ENCODE measurements around the gene NAA80. TPM values are rescaled to one million over a fixed set of nuclear protein-coding genes. Genes with fewer than 3 reads are reported as not detected.

The NAA80 gene, protein sequence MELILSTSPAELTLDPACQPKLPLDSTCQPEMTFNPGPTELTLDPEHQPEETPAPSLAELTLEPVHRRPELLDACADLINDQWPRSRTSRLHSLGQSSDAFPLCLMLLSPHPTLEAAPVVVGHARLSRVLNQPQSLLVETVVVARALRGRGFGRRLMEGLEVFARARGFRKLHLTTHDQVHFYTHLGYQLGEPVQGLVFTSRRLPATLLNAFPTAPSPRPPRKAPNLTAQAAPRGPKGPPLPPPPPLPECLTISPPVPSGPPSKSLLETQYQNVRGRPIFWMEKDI
- total RNA-seq = 4.9 TPM

DNA sequence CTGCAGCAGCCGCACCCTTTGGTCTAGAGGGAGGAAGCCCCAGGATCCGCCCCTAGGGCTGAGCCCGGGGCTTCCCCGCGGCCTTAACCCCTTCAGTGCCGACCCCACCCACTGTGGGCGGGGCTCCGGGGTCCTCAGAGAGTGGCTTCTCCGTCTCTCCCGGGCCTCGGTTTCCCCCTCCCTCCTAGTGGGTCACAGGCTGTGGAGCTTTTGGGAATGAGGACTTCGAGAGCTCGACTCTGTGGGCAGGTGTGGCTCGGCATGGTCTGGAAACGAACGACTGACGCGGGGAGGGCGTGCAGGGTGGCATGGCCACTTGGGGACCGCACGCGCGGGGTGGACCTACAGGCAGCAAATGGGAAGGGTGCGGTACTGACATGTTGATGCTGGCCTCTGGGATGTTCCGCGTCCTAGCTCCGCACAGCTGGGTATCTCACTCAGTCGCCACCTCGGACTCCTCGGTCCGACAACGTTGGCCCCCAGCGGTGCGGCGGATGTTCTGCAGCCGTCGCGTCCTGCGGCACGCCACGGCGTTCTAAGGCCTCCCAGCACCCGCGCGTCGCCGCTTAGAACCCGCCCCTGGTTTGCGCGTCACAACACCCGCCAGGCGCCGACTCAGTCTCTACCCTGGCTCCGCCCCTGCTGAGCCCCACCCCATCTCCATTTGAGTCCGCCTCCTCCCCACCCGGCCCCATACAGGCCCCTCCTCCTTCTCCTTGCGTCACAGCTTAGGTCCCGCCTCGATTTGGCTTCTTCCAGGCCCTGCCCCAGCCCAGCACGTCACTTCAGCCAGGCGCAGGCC is at the start of gene NAA80, which contains the start of gene HYAL3:
Gene NAA80, minus strand, starts transcription at position 570 of the 802 bp plus-strand sequence. CDS start 1,942 bp downstream, outside the sequence.
Gene HYAL3, minus strand, starts transcription at position 570 of the 802 bp plus-strand sequence. CDS start 3,803 bp downstream, outside the sequence.
- DNase-seq (ENCODE audit: low spot score) = peak; percentile 100
- peak; percentile 67 for ATAC-seq

DNA sequence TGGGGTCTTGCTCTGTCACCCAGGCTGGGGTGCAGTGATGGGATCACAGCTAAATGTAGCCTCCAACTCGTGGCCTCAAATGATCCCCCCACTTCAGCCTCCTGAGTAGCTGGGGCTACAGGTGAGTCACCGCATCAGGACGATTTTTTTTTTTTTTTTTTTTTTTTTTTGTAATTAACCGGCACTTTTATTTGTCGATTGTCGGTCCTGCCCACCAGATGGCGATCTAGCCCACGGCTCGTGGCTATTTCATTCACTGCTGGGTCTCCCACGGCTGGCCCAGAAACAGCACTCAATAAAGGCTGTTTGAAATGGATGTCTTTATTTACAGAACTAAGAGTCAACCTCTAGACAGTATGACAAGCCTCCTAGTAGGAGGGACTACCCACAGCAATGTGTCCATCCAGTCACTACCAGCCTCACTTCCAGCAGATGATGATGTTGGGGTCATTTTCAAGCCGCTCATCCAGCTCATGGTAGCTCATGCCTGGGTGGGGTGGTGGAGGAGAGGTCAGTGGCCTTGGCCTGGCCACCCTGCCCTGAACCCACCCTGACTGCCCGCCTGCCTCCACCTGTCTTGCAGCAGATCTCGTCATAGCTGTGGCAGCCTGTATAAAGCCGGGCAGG is 48.1 kb upstream of the NAA80 start:
- peak; percentile 27 for ATAC-seq
- DNase-seq (ENCODE audit: low spot score) = peak; percentile 74

DNA sequence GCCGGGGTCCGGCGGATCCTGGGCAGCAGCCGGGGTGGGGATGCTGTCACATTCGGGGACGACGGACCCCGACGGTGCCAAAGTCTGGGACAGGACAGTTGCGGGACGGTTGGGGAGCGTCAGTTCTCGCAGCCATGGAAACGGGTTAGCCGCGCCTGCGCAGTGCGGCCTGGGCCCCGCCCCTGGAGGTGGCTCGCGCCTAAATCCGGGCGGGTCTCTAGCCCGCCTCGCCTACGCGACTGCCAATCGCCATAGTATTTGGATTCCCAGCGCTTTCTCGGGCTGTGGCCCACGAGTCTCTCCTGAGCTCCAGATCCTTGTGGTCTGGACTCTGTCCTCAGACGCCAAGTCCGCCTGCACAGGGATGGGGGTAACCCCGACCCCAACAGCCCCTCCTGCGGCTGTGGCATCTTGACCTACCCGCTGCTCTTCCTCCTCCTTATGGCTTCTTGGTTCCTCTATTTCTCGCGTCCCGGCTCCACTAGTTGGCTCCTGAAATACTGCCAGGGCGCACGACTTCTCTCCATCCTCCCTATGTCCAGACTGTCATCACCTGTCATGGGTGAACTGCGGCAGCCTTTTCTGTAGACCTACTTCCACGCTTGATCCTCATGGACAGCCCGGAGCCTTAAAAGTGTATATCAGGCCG is 46.5 kb upstream of the NAA80 start, which contains the start of gene ZMYND10:
Gene ZMYND10, minus strand, starts transcription at position 147 of the 649 bp plus-strand sequence. CDS start 153 bp downstream, outside the sequence.
- ATAC-seq (peak; percentile 35), DNase-seq (ENCODE audit: low spot score) (peak; percentile 71)

DNA sequence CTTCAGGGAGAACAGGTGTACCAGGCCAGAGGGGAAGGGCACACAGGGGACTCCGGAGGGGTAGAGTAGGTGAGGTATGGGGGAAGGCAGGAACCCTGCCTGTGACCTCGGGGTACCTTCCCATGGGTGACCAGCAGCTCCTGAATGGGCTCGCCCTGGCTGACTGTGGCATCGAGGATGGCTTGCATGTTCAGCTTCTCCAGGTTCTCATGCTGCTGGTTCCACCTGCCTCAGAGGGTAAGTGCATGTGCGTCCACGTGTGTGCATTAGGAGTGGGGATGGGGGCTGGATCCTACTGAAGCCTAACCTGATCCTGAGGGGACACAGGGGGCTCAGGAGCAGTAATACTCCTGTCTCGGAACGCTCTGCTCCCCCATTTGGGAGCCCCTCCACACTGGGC is 45.8 kb upstream of the NAA80 start:
- DNase-seq (ENCODE audit: low spot score) (no peak), ATAC-seq (no peak)

DNA sequence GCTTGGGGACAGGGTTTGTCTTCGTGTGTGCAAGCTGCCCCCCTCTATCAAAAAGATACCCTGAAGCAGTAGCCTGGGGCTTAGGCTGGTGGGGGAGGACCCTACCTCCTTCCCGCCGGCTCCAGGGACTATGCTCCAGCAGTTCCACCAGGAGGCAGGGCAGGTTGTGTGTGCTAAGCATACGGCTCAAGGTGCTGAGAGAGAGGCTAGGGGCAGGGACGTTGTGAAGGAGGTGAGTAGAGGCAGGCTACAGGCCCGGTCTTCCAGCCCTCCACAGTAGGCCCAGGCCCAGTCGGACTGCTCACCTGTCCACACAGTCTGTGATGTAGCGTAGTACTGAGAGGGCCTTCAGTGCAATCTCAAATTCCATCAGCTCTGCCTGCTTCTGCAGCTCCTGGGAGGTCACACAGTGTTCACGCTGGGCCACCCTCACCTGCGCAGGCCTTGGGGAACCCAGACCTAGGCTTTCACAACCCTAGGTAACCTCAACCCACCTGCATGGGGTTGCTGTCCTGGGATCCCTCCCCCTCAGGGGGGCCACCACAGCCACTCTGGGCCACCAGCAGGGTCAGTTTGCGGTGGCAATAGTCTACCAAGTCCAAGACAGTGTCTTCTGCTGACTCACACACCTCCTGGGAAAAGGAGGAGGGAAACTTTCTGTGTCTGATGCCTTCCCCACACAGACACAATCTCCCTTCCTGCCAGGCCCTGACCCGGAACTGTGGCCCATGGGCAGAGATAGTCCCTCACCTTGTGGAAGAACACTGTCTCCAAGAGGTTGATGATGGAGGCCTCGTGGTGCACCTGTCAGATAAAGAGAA is 43.8 kb upstream of the NAA80 start:
- ATAC-seq (no peak), DNase-seq (ENCODE audit: low spot score) (no peak)

DNA sequence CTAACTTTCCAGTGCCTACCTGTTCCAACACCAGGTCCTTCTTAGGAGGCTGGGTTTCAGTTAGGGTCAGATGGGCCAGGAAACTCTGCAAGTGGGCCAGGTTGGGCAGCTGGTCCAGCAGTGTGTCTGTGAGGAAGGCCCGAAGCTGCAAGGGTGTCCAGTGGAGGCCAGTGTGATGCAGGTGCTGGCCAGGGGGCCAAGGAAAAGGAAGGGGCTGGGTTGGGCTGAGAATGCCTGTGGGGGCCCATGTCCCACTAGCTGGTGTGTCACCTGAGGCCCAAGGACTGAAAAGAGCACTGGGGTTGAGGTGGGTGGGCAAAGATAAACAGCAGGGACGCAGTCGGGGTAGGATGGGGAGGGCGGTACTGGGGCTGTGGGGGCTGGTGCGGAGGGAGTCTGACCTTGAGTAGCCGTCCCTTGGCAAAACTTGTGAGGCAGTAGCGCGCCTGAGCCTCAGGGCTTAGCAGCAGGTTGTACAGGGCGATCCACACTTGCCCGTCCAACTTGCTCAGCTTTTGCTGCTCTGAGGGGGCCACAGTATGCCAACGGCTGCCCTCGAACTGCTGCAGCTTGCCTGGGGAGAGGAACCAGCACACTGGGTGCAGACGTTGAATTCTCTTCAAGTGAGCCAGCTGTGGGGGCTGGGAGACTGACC is 42.9 kb upstream of the NAA80 start:
- no peak for ATAC-seq
- DNase-seq (ENCODE audit: low spot score) = no peak

DNA sequence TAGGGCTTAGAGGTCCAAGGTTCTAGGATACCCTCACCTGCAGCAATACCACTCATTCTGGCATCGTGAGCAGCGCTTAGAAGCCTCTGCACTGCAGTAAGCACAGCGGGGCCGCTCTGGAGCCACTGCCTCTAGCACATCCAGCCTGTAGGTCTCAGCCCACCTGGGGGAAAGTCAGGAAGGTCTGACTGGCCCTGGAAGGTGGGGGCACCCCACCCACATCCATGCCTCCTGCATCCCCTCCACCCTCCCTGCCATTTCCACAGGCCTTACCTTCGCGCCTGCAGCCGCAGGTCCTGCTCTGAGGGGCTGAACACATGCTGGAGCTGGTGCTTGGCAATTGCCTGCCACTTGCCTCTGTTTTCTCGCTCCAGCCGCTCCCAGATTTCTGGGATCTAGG is 42.3 kb upstream of the NAA80 start:
- ATAC-seq = no peak
- DNase-seq (ENCODE audit: low spot score) = no peak

DNA sequence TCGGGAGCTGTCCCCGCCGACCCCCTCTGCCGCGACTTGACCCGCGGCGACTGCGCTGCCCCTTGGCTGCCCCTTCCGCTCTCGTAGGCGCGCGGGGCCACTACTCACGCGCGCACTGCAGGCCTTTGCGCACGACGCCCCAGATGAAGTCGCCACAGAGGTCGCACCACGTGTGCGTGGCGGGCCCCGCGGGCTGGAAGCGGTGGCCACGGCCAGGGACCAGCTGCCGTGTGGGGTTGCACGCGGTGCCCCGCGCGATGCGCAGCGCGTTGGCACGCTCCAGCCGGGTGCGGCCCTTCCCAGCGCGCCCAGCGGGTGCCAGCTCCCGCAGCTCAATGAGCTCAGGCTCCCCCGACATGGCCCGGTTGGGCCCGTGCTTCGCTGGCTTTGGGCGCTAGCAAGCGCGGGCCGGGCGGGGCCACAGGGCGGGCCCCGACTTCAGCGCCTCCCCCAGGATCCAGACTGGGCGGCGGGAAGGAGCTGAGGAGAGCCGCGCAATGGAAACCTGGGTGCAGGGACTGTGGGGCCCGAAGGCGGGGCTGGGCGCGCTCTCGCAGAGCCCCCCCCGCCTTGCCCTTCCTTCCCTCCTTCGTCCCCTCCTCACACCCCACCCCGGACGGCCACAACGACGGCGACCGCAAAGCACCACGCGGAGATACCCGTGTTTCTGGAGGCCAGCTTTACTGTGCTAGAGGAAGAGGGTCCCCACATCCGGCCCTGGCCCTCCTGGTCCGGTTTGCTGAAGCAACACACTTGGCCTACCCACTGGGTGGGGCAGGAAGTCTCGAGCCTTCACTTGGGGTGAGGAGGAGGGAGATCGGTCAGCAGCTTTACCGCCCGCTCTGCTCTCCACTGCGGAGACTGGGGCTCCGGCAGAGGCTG is 41.5 kb upstream of the NAA80 start, which contains the start of gene RASSF1:
Gene RASSF1, minus strand, starts transcription at position 389 of the 882 bp plus-strand sequence. Its CDS starts 31 bp downstream, at position 358.
- DNase-seq (ENCODE audit: low spot score) (no peak), ATAC-seq (peak; percentile 2)

DNA sequence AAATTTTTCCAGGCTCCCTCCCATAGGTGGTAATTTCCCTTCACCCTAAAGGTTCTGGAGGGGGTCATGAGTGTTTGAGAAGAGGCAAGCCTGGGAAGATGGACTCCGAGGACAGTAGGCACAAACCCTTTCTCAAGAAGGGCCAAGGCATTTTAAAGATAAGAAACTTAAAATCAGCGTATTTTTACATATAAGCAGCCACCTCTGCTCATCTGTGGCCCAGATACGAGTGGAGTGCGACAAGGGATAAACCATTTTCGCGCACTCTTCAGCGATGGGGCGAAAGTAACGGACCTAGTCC is 40.9 kb upstream of the NAA80 start:
- no peak for ATAC-seq
- DNase-seq (ENCODE audit: low spot score) = no peak

DNA sequence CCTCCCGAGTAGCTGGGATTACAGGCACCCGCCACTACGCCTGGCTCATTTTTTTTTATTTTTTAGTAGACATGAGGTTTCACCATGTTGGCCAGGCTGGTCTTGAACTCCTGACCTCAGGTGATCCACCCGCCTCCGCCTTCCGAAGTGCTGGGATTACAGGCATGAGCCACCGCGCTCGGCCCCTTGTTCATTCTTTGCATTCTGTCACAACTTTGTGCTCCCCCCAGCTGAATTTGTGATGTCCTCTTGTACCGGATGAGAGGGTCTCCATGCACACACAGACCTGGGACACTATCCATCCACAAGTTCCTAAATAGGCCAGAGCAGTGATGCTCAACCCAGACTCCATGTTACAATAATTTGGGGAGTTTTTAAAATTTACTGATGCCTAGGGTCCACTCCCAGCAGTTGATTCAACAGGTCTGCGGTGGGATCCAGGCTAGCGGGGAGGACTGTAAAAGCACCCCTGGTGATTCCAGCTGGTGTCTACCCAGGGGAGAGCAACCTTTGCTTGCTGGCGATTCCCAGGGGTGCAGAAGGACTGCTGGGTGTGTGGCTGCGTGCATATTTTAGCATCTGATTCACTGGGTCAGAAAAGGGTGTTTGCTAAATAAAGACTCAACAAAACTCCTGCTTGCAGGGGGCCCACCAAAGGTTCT is 40.4 kb upstream of the NAA80 start:
- no peak for DNase-seq (ENCODE audit: low spot score)
- no peak for ATAC-seq

DNA sequence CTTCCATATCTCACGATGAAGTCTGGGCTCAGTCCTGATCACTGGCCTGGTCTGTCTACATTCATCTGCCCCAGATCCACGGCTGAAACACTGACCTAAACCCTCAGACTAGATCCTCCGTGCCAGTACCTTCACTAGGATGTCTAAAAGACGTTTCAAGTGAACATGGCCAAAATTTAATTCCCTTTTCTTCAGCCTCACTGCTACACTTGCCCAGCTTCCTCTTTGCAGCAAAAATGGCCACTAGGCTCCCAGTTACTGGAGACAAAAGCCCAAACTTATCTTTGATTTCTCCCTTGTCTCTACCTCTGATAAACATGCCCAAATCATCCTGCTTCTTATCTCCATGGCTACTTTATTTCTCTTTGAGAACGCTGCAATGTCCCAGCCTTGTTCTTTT is 39.8 kb upstream of the NAA80 start:
- ATAC-seq = no peak
- DNase-seq (ENCODE audit: low spot score) = no peak

DNA sequence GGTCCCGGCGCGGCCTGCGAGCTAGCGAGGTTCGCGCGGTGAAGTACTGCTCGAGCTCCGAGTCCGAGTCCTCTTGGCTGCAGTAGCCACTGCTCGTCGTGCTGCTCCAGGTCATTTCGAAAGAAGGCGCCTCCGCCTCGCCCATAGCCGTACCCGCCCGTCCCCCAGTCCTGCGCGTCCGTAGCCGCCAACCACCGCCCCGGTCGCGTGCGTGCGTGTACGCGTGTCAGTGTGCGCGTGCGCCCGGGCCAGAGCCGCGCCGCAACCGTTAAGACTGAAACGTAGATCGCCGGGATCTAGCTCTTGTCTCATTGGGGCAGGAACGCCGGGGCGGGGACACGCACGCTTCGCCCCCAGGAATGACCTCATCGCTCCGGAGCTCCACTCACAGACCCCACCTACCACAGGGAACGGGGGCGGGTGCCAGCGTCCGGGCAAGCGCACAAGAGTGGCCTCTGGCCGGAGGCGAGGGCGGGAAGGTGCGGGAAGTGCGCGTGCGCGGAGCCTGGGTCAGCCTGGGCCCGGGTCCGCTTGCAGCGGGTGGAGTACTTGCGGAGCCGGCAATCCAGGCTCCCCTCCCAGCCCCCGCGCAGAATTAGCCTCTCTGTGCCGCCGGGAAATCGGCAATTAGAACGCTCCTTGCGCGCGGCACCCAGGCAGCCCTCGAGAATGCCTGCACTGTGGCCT is 38.1 kb upstream of the NAA80 start:
- ATAC-seq = peak; percentile 88
- DNase-seq (ENCODE audit: low spot score) = peak; percentile 100

DNA sequence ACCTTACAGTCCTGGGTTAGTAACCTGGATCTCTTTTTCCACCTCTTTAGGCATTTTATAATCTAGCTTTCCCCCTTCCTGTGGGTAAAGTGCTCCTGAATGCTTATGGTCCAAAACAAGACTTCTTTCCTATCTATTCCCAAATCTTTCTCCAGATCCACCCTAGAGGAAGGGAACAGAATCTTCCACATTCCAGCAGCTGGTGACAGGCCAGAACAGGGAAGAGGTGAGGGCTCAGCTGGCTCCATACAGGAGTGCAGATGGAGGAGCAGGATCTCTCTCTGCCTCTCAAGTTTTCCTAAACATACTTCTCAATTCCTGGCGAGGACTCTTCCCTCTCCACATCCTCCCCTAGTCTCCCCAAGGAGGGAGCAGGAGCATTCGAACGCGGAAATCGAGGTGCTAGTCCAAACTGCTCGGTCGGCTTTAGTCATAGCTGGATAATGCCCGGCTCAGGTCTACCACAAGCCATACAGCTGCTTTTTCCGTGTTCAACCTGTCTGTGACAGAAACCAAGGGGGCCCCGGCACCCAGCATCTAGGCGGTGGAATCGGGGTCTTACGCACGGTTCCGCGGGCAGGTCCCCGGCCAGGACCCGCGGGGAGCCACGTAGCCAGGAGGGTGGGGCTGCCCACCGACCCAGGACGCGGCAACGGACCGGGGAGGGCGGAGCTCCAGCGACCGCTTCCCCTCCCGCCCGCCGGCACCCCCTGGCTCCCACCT is 37.4 kb upstream of the NAA80 start:
- DNase-seq (ENCODE audit: low spot score) = no peak
- ATAC-seq = peak; percentile 0

DNA sequence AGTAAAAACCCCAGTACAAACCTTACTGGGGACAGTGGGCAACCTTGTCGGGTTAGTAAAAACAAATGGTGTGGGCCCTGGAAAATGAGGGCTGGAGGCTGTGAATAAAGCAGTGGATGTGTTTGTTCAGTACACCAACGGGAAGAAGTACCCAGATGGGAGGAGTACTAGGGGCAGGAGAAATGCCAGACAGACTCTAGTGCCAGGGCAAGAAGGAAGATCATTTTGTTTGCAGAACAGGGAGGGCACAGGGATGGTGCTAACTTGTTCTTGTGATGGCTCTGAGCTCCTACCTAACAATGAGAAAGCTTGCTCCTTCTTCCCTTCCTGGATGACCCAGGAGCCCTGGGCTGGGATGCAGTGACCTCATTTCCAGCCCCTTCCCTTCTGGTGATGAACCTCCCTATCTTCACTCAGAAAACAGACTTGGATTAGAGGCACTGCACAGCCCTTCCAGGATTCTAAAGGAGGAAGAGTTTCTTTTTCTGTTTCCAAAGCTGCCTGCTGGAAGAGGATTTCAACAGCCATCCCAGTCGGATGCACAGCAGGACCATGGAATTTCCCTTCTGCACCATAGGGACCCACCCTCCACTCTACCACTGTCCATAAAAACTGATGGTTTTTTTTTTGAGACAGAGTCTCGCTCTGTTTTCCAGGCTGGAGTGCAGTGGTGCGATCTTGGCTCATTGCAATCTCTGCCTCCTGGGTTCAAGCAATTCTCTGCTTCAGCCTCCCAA is 35.3 kb upstream of the NAA80 start:
- DNase-seq (ENCODE audit: low spot score) (no peak), ATAC-seq (no peak)

DNA sequence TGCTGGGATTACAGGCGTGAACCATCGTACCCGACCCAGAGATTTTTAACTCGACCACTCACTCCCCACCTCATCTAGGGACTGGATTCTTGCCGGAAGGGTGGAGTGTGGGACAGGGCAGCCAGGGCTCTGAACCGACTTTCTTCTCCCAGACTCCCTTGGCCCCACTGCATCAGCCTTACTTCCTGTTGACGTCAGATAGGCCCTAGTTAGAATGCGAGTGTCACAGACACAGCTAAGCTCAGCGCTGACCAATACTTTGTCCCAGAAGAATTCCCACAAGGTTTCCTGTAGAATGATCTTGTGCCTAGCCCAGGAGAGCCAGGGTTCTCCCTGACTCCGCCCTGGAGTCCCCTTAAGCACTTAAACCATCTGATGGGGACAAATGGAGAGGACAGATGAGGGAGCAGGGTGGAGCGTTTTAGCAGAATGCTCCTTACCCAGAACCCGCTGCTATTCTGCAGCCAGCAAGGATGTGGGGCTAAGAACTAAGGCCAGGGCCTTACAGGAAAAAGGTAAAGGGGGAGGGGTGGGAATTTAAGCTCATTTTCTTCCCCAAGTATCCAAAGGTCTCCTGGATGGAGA is 34.6 kb upstream of the NAA80 start:
- DNase-seq (ENCODE audit: low spot score) = no peak

More for the DNA sequence above, 34.6 kb upstream of the NAA80 start:
- no peak for ATAC-seq
